GM19395 (cell line): ENCODE measurements around the gene PPP4R3A.
"Not testable (repeated sequence)": the region's sequence is repeated elsewhere in the genome, so short reads cannot be mapped to it uniquely, and the experiment has no call there.

Source experiments
- ATAC-seq: cut with Tn5 transposase; IDR thresholded peaks from one replicate; pipeline ENCODE4 v1.9.1; 2021; ENCODE audit warnings: mild to moderate bottlenecking, moderate library complexity; ENCODE audit not compliant: unreplicated experiment

PPP4R3A gene

DNA sequence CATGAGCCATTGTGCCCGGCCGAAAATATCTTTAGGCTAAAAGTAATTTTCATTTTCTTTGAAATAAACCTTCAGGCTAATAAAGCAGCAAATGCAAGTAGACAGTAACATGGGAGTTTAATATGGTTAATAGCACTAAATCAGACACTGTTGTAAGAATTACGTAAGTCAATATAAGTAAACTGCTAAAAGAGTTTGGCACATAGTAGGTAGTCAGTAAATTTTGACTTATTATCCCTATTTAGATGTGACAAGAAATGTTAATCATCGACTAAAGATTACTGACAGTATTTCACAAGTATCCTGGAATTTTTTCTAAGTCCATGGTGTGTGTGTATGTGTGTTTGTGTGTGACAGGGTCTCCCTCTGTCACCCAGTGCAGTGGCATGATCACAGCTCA, 3.9 kb downstream of the PPP4R3A start:
- no peak for ATAC-seq

DNA sequence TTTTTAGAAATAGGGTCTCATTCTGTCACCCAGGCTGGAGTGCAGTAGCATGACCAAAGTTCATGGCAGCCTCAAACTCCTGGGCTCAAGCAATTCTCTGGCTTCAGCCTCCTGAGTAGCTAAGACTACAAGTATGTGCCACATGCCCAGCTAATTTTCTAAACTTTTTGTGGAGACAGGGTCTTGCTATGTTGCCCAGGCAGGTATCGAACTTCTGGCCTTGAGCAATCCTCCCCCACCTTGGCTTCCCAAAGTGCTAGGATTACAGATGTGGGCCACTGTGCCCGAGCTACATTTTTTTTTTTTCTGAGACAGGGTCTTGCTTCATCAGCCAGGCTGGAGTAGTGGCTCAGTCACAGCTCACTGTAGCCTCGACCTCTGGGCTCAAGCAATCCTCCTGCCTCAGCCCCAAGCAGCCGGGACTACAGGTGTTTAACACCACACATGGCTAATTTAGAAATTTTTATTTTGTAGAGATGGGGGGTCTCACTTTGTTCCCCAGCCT, 7.1 kb downstream of the PPP4R3A start:
- no peak for ATAC-seq

DNA sequence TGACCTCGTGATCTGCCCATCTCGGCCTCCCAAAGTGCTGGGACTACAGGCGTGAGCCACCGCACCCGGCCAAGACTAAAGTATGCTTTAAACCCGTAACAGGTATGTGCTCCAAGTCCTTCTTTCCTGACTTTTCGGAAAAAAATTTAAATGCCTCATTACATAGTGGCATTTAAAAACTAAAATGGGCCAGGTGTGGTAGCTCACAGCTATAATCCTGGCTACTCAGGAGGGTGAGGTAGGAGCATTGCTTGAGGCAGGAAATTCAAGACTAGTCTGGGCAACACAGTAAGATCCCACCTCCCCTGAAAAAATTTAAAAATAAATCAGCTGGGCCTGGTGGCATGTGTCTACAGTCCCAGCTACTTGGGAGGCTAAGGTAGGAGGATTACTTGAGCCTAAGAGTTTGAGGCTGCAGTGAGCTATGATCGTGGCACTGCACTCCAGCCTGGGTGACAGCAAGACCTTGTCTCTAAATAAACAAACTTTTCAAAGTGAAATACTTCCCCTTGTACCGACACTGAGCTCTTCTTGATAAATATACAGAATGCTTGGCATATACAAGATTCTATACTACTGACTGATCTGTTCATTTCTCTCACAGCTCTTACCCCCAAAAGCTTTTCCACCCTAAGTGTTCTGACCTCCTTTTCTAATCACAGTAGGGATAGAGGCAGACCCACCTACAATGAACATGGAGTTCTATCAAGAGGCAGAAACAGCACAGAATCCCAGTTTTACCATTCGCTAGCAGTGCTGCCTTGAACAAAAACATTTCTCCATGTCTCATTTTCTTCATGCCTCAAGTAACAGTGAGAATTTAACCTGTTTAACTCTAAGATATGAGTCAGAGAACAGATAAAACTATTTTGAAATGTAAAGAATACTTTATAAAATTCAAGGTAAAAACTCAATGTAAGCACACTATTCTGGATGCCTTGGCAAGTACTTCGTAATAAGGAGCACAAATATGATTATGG, 7.9 kb downstream of the PPP4R3A start:
- no peak for ATAC-seq

- ATAC-seq = no peak
These were observed 8.8 kb downstream of the PPP4R3A start for GRCh38 chr14:91501348-91501747.

- ATAC-seq = no peak
These were observed 13.3 kb downstream of the PPP4R3A start for GRCh38 chr14:91496790-91497189.

DNA sequence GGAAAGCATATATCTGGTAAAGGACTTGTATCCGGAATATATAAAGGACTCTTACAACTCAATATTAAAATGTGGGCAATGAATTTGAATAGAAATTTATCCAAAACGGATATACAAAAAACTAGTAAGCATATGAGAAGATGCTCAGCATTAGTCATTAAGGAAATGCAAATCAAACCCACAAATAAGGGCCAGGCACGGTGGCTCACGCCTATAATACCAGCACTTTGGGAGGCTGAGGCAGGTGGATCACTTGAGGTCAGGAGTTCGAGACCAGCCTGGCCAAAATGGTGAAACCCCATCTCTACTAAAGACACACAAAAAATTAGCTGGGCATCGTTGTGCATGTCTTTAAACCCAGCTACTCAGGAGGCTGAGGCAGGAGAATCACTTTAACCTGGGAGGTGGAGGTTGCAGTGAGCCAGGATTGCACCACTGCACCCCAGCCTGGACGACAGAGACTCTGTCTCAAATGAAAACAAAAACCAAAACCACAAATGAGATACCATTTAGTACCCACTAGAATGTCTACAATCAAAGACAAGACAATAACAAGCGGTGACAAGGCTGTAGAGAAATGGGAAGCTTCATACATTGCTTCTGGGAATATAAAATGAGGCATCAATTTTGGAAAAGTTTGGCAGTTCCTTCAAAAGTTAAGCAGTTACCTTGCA, 15.6 kb downstream of the PPP4R3A start:
- not testable (repeated sequence) for ATAC-seq

- ATAC-seq = no peak
These were observed 16.9 kb downstream of the PPP4R3A start for GRCh38 chr14:91493169-91493568.

DNA sequence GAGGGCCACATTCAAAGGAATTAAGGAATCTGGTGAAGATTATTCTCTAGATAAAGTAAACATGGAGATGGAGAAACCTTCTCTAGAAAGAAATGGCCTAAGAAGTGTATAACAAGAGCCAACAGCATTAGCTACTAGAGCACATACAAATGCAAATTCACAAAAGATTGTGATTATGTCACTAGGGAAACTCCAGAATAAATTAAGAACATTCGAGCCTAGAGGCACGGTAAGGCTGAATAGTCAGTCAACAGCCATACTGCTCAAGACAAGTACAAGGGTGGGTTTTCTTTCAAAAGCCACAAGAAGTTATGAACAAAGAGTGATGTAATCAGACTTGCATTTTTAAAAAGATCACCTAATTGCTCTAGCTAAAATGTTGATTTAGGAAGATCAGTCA, 25.4 kb downstream of the PPP4R3A start:
- no peak for ATAC-seq

DNA sequence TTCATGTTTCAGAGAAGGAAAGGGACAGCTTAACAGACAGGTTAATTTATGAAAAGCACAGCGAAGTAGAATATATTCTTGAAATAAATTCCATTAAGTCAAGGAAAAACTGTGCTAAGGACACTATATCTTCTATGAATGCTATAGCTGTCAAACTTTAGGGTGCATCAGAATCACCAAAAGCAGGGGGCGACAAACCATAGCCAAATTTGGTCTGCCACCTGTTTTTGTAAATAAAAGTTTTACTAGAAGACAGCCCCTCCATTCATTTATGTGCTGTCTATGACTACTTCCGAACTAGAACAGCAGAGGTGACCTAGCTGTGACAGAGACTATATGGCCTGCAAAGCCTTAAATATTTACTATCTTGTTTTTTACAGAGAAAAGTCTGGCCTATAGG, 25.9 kb downstream of the PPP4R3A start:
- no peak for ATAC-seq

- ATAC-seq = no peak
These were observed 27.7 kb downstream of the PPP4R3A start for GRCh38 chr14:91482263-91483013.

- no peak for ATAC-seq
These were observed 32.7 kb downstream of the PPP4R3A start for GRCh38 chr14:91477388-91477787.

DNA sequence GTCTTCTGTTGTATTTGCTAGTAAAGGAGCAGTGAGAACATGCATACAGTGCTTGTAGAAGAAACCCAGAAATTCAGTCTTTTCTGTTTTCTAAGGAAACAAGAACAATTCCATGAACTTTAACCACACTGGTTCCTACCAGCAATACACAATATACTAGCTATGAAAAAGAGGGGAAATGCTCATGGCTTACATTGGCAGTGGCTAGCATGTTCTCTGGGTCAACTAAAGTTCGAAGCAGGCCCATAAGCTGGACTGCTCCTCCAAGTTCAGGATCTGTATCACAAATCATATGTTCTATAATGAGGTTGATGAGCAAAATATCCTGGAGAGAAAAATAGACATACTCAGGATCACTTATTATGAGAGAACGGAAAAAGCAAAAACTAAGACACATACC, 37.1 kb downstream of the PPP4R3A start:
- ATAC-seq = no peak

- ATAC-seq = no peak
These were observed 39.9 kb downstream of the PPP4R3A start for GRCh38 chr14:91470216-91470615.

DNA sequence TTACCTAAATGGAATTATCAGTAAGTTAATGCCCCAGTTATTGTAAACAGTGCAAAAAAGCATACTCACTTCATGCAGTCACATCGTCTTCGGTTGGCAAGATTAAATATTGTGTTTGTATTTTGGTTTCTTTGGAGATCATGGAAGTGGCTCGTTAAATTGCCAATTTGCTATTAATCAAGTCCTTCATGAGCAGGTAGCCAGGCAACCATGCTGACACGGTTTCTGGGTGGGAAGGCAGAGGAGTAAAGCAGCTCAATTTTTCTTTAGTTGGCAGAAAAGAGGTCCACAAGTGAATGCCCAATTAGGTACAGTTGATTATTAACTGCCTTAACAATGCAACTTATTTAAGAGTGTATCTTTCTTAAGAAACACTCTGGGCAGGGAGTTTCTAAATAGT, 43.9 kb downstream of the PPP4R3A start:
- ATAC-seq = no peak

GRCh38 chr14:91464615-91465205, 45.4 kb downstream of the PPP4R3A start:
- no peak for ATAC-seq

DNA sequence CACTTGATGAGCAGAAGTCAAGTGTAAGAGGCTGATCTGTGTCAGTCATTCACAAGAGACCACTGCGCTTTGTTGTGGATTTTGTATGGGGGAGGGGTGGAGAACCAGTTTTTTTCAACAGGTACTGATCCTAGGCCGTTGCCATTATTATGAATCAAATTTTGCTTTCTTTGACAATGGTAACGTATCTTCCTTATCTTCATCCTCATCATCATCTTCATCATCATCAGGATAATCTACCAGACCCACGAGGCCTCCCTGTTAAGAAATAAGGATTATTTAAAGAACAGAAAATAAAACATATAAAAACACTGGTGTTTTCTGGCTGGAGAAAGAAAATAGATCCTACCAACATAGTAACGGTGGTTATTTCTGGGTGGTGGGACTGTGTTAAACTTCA, 51.5 kb downstream of the PPP4R3A start:
- ATAC-seq = no peak

DNA sequence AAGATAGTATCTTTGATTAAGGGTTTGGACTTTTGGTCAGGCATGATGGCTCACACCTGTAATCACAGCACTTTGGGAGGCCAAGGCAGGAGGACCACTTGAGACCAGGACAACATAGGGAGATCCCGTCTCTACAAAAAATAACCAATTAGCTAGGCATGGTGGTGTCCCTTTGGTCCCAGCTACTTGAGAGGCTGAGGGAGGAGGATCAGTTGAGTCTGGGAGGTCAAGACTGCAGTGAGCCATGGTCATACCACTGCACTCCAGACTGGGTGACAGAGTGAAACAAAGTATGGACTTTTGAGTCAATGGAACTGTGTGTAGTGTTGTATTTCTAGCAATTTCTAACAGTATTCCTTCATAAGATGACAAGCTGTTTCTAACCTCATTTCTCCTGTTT, 53.8 kb downstream of the PPP4R3A start:
- no peak for ATAC-seq

DNA sequence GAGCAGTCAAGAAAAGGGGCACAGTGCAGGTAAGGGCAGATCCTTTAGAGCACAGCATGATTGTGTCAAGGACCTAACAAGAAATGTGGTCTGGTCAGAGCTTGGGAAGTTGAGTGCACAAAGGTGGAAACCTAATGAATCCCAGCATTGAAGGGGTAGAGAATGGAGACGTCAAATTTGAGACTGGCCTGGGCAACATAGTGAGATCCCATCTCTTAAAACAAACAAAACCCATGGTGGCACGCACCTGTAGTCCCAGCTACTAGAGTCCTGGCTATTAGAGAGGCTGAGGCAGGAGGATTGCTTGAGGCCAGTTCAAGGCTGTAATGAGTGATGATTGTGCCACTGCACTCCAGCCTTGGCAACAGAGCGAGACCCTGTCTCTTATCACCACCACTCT, 55.5 kb downstream of the PPP4R3A start:
- no peak for ATAC-seq

- ATAC-seq = no peak
These were observed 56.0 kb downstream of the PPP4R3A start for GRCh38 chr14:91454155-91454554.

GRCh38 chr14:91453744-91454143, 56.4 kb downstream of the PPP4R3A start:
- ATAC-seq = no peak
